HG03469 (cell line): Measurements from ENCODE around the gene BICD1.

Source experiments
- ATAC-seq: cut with Tn5 transposase; IDR thresholded peaks from one replicate; pipeline ENCODE4 v1.9.1; 2021; ENCODE audit warnings: mild to moderate bottlenecking, moderate library complexity, moderate number of reproducible peaks; ENCODE audit not compliant: unreplicated experiment

BICD1 gene

DNA sequence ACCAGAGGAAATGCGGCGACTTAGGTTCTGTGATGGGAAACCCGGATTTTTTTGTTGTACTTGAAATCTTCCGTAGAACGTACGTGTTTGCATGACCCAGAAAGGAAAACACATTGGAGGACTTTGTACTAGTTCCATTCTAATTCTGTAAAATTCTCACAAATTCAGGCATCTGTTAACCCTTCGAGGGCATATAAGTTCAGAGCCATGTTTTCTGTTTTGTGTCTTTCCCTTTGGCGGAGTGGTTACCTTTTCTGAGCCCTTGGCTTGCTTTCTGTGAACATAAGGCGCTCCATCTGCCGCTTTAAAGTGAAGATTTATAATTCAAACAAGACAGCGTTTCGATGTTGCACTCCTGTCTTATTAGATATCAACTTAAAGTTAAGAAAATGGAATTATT lies 34.2 kb downstream of the BICD1 start:
- no peak for ATAC-seq

GRCh38 chr12:32145096-32145495 lies 38.4 kb downstream of the BICD1 start:
- ATAC-seq = no peak

GRCh38 chr12:32146074-32146873 lies 39.6 kb downstream of the BICD1 start:
- ATAC-seq = no peak

- ATAC-seq = no peak
Observed at GRCh38 chr12:32148372-32148771, 41.7 kb downstream of the BICD1 start.

GRCh38 chr12:32149489-32149888 lies 42.8 kb downstream of the BICD1 start:
- ATAC-seq = no peak

DNA sequence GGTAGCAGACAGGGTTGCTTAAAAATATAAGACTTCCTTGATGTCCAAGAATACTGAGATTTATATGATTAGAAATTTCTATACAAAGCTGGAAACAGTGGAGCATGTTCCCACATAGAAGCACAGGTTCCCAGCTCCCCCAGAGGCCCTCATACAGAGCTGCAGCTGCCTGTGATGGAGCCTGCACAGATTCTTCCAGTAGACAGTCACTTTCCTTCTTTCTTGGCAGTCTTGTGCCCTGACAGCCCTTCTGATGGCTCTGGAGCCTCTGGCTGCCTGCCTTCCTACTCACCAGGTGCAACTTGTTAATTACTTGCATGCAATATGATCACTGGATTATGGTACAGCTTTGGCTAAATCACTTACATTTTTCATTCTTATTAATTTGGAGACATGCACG lies 44.4 kb downstream of the BICD1 start:
- ATAC-seq = no peak

- no peak for ATAC-seq
Observed at GRCh38 chr12:32151552-32151951, 44.9 kb downstream of the BICD1 start.

GRCh38 chr12:32155041-32155440 lies 48.4 kb downstream of the BICD1 start:
- ATAC-seq = no peak

- ATAC-seq = no peak
Observed at GRCh38 chr12:32155961-32156529, 49.4 kb downstream of the BICD1 start.

DNA sequence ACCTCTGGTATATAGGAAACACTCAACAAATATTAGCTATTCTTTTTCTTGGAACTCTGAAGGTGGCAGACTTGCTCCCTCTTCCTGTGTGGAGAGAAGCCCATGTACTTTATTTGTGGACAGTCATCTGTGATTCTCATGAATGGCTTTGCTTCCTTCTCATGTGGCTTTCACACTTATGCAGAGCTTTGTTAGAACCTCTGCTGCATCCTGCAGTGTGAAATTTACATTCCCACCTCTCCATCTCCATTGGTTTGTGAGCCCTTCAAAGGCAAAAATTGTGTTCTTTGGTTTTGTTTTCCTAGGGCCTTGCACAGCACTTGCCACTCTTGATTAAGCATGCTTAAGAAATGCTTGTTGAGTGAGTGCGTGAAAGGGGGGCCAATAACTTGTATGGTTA lies 51.9 kb downstream of the BICD1 start:
- no peak for ATAC-seq

- no peak for ATAC-seq
Observed at GRCh38 chr12:32159381-32159780, 52.7 kb downstream of the BICD1 start.

GRCh38 chr12:32159925-32160324 lies 53.3 kb downstream of the BICD1 start:
- ATAC-seq = no peak

DNA sequence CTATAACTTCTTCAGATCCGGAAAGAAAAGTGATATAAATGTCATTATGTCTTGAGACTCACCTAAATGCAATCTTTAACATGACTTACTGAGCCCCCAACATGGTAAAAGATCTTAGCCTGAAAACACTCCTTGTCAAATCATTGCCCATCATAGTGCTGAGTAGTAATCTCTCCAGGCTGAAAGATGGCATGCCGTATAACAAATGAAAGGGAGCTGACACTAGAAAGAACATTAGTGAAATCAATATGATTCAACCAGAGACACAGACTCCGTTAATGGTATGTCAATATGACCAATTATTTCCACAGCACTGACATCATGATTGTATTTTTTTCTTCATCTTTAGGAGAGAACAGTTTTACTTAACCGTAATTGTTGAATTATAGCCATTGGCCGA lies 54.4 kb downstream of the BICD1 start:
- ATAC-seq = no peak

DNA sequence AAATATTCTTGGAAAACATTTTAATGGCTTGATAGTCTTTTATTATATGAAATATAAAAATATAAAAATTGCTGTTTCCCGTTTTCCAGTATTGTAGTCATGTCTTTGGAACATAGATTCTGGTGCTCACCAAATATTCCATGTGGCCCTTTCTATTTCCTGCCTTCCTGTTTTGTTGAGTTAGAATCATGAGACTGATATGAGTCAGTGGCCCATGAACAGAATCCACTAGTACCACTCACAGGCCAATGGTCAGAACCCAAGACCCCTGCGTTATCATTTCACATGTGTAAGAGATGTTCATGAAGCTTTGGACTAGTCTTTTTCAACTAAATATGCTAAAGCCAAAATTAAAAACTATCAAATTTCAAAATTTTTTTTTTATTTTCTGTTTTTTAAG lies 56.9 kb downstream of the BICD1 start:
- ATAC-seq = no peak

DNA sequence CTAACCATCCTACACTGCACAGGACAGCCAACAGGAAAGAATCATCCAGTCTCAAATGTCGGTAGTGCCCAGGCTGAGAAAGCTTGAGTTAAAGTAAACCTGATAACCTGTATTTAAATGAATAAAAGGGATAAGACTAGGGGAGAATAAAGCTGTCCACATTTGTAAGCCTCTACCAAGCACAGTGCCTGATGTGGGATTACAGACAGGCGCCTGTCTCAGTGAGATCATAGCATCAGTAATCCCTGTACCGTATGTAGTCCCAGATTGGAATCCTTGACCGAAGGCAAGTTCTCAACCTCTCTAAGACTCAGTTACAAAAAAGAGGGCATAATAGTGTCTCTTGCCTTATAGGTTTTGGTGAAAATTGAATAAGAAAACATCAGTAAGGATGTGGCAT lies 59.9 kb downstream of the BICD1 start:
- ATAC-seq = no peak

DNA sequence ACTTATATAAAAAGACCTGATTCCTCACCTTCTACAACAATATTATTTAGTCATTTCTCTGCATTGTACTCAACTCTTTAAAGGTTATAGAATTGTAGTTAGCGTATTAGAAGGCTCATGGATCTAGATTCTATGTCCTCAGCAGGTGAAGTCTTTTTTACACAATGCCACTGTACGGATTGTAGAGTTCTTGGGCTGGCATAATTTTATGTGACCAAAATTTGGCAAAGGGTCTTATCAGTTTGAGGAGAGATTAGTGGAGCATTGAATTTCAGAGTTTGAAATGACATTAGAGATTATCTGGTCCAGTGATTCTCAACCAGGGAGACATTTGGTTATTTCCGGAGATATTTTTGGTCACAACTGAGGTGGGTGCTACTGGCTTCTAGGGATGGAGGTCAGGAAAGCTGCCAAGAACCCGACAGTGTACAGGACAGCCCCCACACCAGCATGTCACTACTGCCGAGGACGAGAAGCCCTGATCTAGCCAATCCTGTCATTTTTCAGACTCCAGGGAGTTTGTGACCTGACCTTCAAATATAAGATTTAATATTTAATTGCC lies 63.9 kb downstream of the BICD1 start:
- no peak for ATAC-seq

- ATAC-seq = no peak
Observed at GRCh38 chr12:32171211-32171610, 64.6 kb downstream of the BICD1 start.

GRCh38 chr12:32176606-32177005 lies 70.0 kb downstream of the BICD1 start:
- ATAC-seq = no peak

- no peak for ATAC-seq
Observed at GRCh38 chr12:32178341-32179010, 71.8 kb downstream of the BICD1 start.

DNA sequence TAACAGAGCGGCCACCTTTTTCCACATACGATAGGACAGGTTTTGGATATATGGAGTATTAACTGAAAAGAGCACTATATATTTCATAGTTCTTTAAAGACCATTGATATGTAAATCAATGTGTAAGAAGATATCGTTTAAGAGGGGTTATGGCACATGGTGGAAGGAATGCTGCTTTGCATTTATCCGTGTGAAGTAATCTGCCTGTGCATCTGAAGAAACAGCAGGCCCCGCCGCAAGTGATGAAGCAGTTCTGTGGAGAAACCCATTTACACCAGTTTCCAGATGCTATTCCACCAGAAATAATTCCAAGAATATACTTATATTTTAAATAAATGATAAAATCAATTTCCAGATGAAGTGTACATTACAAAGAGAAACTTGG lies 72.4 kb downstream of the BICD1 start:
- ATAC-seq = no peak

- ATAC-seq = no peak
Observed at GRCh38 chr12:32181498-32182175, 75.0 kb downstream of the BICD1 start.
